GM18907 (cell line): Measurements from ENCODE around the gene HIGD1A.
"Not testable (repeated sequence)": the region's sequence is repeated elsewhere in the genome, so short reads cannot be mapped to it uniquely, and the experiment has no call there.

Experiments used
- ATAC-seq: cut with Tn5 transposase; IDR thresholded peaks from one replicate; pipeline ENCODE4 v1.9.1; 2021; ENCODE audit warnings: mild to moderate bottlenecking, moderate library complexity; ENCODE audit not compliant: unreplicated experiment

The HIGD1A gene

GRCh38 chr3:42829628-42830436, 25.5 kb upstream of the HIGD1A start:
- ATAC-seq = no peak

GRCh38 chr3:42829083-42829627, 24.9 kb upstream of the HIGD1A start:
- ATAC-seq = no peak

- ATAC-seq = no peak
Measured at GRCh38 chr3:42827654-42828053, 23.4 kb upstream of the HIGD1A start.

- no peak for ATAC-seq
Measured at GRCh38 chr3:42827023-42827422, 22.7 kb upstream of the HIGD1A start.

GRCh38 chr3:42826141-42826540, 21.9 kb upstream of the HIGD1A start:
- no peak for ATAC-seq

- ATAC-seq = no peak
Measured at GRCh38 chr3:42823351-42823750, 19.1 kb upstream of the HIGD1A start.

GRCh38 chr3:42822828-42823227, 18.5 kb upstream of the HIGD1A start:
- no peak for ATAC-seq

GRCh38 chr3:42820746-42821051, 16.4 kb upstream of the HIGD1A start:
- no peak for ATAC-seq

GRCh38 chr3:42819351-42819965, 15.2 kb upstream of the HIGD1A start:
- no peak for ATAC-seq

- ATAC-seq = no peak
Measured at GRCh38 chr3:42815826-42816225, 11.5 kb upstream of the HIGD1A start.

GRCh38 chr3:42814914-42815507, 10.7 kb upstream of the HIGD1A start:
- ATAC-seq = no peak

GRCh38 chr3:42814246-42814645, 10.0 kb upstream of the HIGD1A start:
- ATAC-seq = no peak

GRCh38 chr3:42811118-42811883, 7.0 kb upstream of the HIGD1A start:
- not testable (repeated sequence) for ATAC-seq

GRCh38 chr3:42810706-42811105, 6.4 kb upstream of the HIGD1A start:
- not testable (repeated sequence) for ATAC-seq

GRCh38 chr3:42809202-42809601, 4.9 kb upstream of the HIGD1A start, which contains the start of gene ACKR2:
TSS of gene ACKR2 (plus strand) at chr3:42809445. CDS start at chr3:42864503, 55,058 bp downstream.
- ATAC-seq = no peak

- no peak for ATAC-seq
Measured at GRCh38 chr3:42807929-42808328, 3.6 kb upstream of the HIGD1A start.

- no peak for ATAC-seq
Measured at GRCh38 chr3:42805141-42805821, 991 bp upstream of the HIGD1A start.

GRCh38 chr3:42804831-42805132, 492 bp upstream of the HIGD1A start:
- peak; percentile 31 for ATAC-seq

GRCh38 chr3:42803414-42804105, 730 bp downstream of the HIGD1A start:
- peak; percentile 36 for ATAC-seq

- no peak for ATAC-seq
Measured at GRCh38 chr3:42802876-42803413, 1.3 kb downstream of the HIGD1A start.
